Suprapubic skin (tissue), 4 donors: ENCODE measurements around the gene HTR3B.

Experiments
- CTCF ChIP-seq, 2 donors: fragments of 200-600 bp in 1 of 2; fragments of 450-650 bp in 1 of 2; sonication (generic) in 1 of 2; IDR thresholded peaks; one replicate each; pipeline ENCODE4 v1.5.1; 2016 to 2019; ENCODE audit warnings: antibody characterized with exemption in 2 of 2, mild to moderate bottlenecking in 1 of 2, moderate library complexity in 1 of 2
- EP300 ChIP-seq: sonication (generic); formaldehyde crosslinking; IDR thresholded peaks from one replicate; pipeline ENCODE4 v1.6.1; 2017; ENCODE audit warnings: antibody characterized with exemption
- POLR2A ChIP-seq, 2 donors: fragments of 450-650 bp; IDR thresholded peaks; one replicate each; pipeline ENCODE4 v1.6.1; 2017; ENCODE audit warnings: antibody characterized with exemption in 2 of 2, mild to moderate bottlenecking in 2 of 2, moderate library complexity in 2 of 2
- POLR2AphosphoS5 ChIP-seq, 3 donors: sonication (generic); formaldehyde crosslinking; IDR thresholded peaks; one replicate each; pipeline ENCODE4 v1.6.1; 2017; ENCODE audit warnings: antibody characterized with exemption in 3 of 3

GRCh38 chr11:113907681-113908080 lies 3.1 kb downstream of the HTR3B start:
- no peak for TF ChIP-seq POLR2A (IDR thresholded peaks at IDR 0.05)
- no peak for TF ChIP-seq POLR2AphosphoS5 (IDR thresholded peaks at IDR 0.05)
- TF ChIP-seq CTCF (IDR thresholded peaks at IDR 0.05) = no peak
- TF ChIP-seq EP300 = no peak
